ENCODE results near the gene RPS6KL1.

DNA sequence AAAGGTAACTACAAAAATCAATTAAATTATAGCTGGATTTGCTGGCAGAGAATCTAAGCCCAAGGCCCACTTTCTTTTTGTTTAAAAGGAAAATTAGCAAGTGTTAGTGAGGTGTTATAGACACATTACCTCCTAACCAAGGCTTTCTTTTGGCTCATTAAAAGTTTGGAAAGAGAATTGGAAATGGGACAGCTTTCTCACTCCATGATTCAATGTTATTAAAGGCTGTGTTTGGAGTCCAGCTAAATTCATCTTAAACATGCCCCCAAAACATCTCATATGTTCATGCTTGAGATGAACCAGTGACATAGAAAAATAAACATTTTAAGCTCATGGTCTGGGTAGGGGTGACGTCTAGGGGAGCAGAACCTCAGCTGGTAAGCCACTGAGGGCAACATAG lies 45.8 kb upstream of the RPS6KL1 start:
- no peak for TF ChIP-seq EZH2 (IDR thresholded peaks at IDR 0.05; ENCODE audit: low read depth)
- TF ChIP-seq, protein P1, sequence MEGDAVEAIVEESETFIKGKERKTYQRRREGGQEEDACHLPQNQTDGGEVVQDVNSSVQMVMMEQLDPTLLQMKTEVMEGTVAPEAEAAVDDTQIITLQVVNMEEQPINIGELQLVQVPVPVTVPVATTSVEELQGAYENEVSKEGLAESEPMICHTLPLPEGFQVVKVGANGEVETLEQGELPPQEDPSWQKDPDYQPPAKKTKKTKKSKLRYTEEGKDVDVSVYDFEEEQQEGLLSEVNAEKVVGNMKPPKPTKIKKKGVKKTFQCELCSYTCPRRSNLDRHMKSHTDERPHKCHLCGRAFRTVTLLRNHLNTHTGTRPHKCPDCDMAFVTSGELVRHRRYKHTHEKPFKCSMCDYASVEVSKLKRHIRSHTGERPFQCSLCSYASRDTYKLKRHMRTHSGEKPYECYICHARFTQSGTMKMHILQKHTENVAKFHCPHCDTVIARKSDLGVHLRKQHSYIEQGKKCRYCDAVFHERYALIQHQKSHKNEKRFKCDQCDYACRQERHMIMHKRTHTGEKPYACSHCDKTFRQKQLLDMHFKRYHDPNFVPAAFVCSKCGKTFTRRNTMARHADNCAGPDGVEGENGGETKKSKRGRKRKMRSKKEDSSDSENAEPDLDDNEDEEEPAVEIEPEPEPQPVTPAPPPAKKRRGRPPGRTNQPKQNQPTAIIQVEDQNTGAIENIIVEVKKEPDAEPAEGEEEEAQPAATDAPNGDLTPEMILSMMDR (conservative IDR thresholded peaks at IDR 0.05), result no peak

All from PC-9 (cell line).